ENCODE measurements around the gene LILRA1. TPM values are rescaled to one million over a fixed set of nuclear protein-coding genes. Genes with fewer than 3 reads are reported as not detected.

Gene LILRA1
- total and polyA plus RNA-seq, 2 experiments from 2014 or later, result not detected

DNA sequence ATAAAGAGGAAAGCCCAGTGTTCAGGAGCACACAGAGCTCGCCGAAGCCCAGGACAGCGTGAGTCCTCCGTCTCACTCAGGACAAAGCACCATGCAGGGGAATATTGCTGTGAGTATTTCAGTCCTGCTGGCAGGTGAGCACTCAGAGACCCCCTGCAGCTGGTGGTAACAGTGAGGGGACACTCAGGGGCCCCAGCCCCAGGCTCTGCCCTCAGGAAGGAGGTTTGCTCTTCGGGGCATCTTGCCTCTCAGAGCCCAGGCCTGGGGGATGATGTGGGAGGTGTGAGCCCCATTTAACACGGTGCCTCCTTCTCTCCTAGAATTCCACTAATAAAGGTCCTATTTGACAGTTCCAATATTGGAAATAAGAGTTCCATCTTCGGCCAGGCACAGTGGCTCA lies 14.8 kb downstream of the LILRA1 start:
- H3K4me3 ChIP-seq, result no peak overlapping the region
- H4K20me1 ChIP-seq (ENCODE audit: insufficient read depth), result no peaks in the 10 kb centered on the region
- no peak overlapping the region for H3K4me2 ChIP-seq (ENCODE audit: unreplicated experiment)
- WGBS, 2 experiments (ENCODE audit: low coverage in 1 of 2, low lambda C conversion rate in 2 of 2, missing lambda C conversion rate in 2 of 2), result 43 to 53% methylated on average over 7 of the region's 7 CpGs
- no peaks in the 10 kb centered on the region for H3K27me3 ChIP-seq (replicated peaks; ENCODE audit: insufficient read depth)
- no peak overlapping the region for H3K27ac ChIP-seq
- no peaks in the 10 kb centered on the region for H3K9me3 ChIP-seq (ENCODE audit: low read depth)
- H3K9ac ChIP-seq, result no peak overlapping the region
- in situ Hi-C loops (cut with MboI), result no loop called here
- no peaks in the 10 kb centered on the region for H3K9me2 ChIP-seq (ENCODE audit: insufficient read depth)
- no peaks in the 10 kb centered on the region for H3K79me2 ChIP-seq (ENCODE audit: insufficient read depth)
- no peaks in the 10 kb centered on the region for H3K4me1 ChIP-seq (ENCODE audit: insufficient read depth)
- H2AFZ ChIP-seq, result no peak overlapping the region
- no peaks in the 10 kb centered on the region for H3F3A ChIP-seq (ENCODE audit: insufficient read depth)
- TF ChIP-seq EZH2phosphoT487 (IDR thresholded peaks at IDR 0.05; ENCODE audit: insufficient read depth, low read depth) (no peak), EZH2 (IDR thresholded peaks at IDR 0.05; ENCODE audit: insufficient read depth, poor library complexity, severe bottlenecking) (no peak)
- DNase-seq, result no peak
- no peaks in the 10 kb centered on the region for H3K36me3 ChIP-seq (ENCODE audit: low read depth)

DNA sequence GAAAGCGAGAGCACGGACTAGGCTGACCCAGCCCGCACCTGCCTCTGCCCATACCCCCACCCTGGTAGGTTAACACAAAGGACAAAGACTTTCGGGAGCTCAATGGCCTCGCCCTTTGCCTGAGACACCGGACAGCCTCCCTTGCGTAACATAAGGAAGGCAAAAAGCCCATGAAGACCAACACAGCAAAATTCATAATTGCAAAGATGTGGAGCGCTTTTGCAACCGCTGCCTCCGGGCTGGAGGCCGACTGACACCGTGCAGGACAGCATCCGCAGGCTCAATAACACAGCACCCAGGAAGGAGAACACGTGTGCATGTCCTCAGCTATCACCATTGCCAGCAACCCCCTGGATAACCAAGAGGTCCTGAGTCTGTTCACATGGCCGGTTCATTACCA lies 15.4 kb downstream of the LILRA1 start:
- Histone ChIP-seq H3F3A (ENCODE audit: insufficient read depth) (no peaks in the 10 kb centered on the region), H3K27me3 (replicated peaks; ENCODE audit: insufficient read depth) (no peaks in the 10 kb centered on the region), H3K9ac (no peak overlapping the region), H3K9me2 (ENCODE audit: insufficient read depth) (no peaks in the 10 kb centered on the region), H2AFZ (no peak overlapping the region), H3K4me2 (ENCODE audit: unreplicated experiment) (no peak overlapping the region), H3K27ac (no peak overlapping the region), H3K4me1 (ENCODE audit: insufficient read depth) (no peaks in the 10 kb centered on the region), H3K36me3 (ENCODE audit: low read depth) (no peaks in the 10 kb centered on the region), H3K79me2 (ENCODE audit: insufficient read depth) (no peaks in the 10 kb centered on the region), H3K9me3 (ENCODE audit: low read depth) (no peaks in the 10 kb centered on the region), H4K20me1 (ENCODE audit: insufficient read depth) (no peaks in the 10 kb centered on the region), H3K4me3 (no peak overlapping the region)
- in situ Hi-C loops (cut with MboI), result no loop called here
- no peak for DNase-seq
- TF ChIP-seq EZH2phosphoT487 (IDR thresholded peaks at IDR 0.05; ENCODE audit: insufficient read depth, low read depth) (no peak), EZH2 (IDR thresholded peaks at IDR 0.05; ENCODE audit: insufficient read depth, poor library complexity, severe bottlenecking) (no peak)
- WGBS, 2 experiments (ENCODE audit: low coverage in 1 of 2, low lambda C conversion rate in 2 of 2, missing lambda C conversion rate in 2 of 2), result 48 to 56% methylated on average over 15 of the region's 15 CpGs

DNA sequence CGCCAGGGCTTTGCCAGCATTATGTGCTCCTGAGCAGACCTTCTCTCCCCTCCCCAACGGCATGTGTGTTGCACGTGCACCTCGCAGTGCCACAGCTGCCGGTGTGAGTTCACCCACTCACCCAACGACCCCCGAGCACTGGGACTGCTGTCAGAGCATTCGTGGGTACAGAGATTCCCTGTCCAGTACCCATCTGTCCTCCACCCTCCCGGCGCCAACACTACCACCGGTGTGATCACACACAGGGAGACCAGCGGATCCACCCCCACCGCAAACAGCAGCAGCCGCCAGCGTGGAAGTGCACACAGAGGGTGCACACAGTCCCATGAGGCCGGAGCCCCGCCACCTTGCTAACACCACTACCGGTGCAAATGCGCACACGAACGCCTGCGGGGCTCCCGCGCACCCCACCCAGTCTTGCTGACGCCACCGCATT lies 15.9 kb downstream of the LILRA1 start:
- H3F3A ChIP-seq (ENCODE audit: insufficient read depth), result no peaks in the 10 kb centered on the region
- H3K79me2 ChIP-seq (ENCODE audit: insufficient read depth), result no peaks in the 10 kb centered on the region
- WGBS, 2 experiments (ENCODE audit: low coverage in 1 of 2, low lambda C conversion rate in 2 of 2, missing lambda C conversion rate in 2 of 2), result 67 to 70% methylated on average over 21 of the region's 26 CpGs
- H3K9ac ChIP-seq, result no peak overlapping the region
- H3K27ac ChIP-seq, result no peak overlapping the region
- H3K9me3 ChIP-seq (ENCODE audit: low read depth), result no peaks in the 10 kb centered on the region
- TF ChIP-seq EZH2 (IDR thresholded peaks at IDR 0.05; ENCODE audit: insufficient read depth, poor library complexity, severe bottlenecking) (no peak), EZH2phosphoT487 (IDR thresholded peaks at IDR 0.05; ENCODE audit: insufficient read depth, low read depth) (no peak)
- H3K36me3 ChIP-seq (ENCODE audit: low read depth), result no peaks in the 10 kb centered on the region
- H3K4me2 ChIP-seq (ENCODE audit: unreplicated experiment), result no peak overlapping the region
- DNase-seq, result no peak
- H2AFZ ChIP-seq, result no peak overlapping the region
- H4K20me1 ChIP-seq (ENCODE audit: insufficient read depth), result no peaks in the 10 kb centered on the region
- H3K4me1 ChIP-seq (ENCODE audit: insufficient read depth), result no peaks in the 10 kb centered on the region
- no peaks in the 10 kb centered on the region for H3K9me2 ChIP-seq (ENCODE audit: insufficient read depth)
- in situ Hi-C loops (cut with MboI), result no loop called here
- H3K27me3 ChIP-seq (replicated peaks; ENCODE audit: insufficient read depth), result no peaks in the 10 kb centered on the region
- H3K4me3 ChIP-seq, result no peak overlapping the region

DNA sequence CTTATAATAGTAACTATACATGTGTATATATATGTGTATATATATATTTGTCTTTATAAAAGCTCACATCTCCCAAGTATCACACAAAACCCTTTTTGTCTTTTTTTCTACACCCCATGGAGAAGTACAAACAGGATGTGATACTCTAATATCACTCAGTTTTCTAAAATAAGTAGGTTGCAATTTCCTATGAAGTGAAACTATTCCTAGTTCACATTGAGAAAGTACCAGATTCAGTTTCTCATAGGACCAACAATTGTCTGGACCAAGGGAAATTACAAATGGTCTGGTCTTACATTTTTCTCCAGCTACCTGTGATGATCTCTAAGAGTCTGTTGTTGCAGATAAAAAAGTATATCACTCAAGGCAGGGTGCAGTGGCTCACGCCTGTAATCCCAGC lies 19.0 kb downstream of the LILRA1 start:
- WGBS, 2 experiments (ENCODE audit: low coverage in 1 of 2, low lambda C conversion rate in 2 of 2, missing lambda C conversion rate in 2 of 2), result 40 to 60% methylated on average over 1 of the region's 1 CpG
- no peaks in the 10 kb centered on the region for H3K27me3 ChIP-seq (replicated peaks; ENCODE audit: insufficient read depth)

DNA sequence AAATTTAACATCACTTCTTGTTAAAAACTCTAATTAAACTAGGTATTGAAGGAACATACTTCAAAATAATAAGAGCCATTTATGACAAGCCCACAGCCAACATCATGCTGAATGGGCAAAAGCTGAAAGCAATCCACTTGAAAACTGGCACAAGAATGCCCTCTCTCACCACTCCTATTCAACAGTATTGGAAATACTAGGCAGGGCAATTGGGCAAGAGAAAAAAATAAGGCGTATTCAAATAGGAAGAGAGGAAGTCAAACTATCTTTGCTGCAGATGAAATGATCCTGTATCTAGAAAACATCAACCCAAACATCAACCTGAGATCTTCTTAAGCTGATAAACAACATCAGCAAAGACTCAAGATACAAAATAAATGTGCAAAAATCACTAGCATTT lies 21.3 kb downstream of the LILRA1 start:
- H3K79me2 ChIP-seq (ENCODE audit: insufficient read depth), result no peaks in the 10 kb centered on the region
- DNase-seq, result no peak
- H3K4me1 ChIP-seq (ENCODE audit: insufficient read depth), result no peaks in the 10 kb centered on the region
- TF ChIP-seq EZH2phosphoT487 (IDR thresholded peaks at IDR 0.05; ENCODE audit: insufficient read depth, low read depth), result no peak
- TF ChIP-seq EZH2 (IDR thresholded peaks at IDR 0.05; ENCODE audit: insufficient read depth, poor library complexity, severe bottlenecking), result no peak
- no peak overlapping the region for H3K9ac ChIP-seq
- in situ Hi-C loops (cut with MboI), result no loop called here
- H3K27ac ChIP-seq, result no peak overlapping the region
- no peak overlapping the region for H3K4me3 ChIP-seq
- no peaks in the 10 kb centered on the region for H3K36me3 ChIP-seq (ENCODE audit: low read depth)
- H3K9me2 ChIP-seq (ENCODE audit: insufficient read depth), result no peaks in the 10 kb centered on the region
- no peaks in the 10 kb centered on the region for H3K27me3 ChIP-seq (replicated peaks; ENCODE audit: insufficient read depth)
- no peaks in the 10 kb centered on the region for H3F3A ChIP-seq (ENCODE audit: insufficient read depth)
- H3K4me2 ChIP-seq (ENCODE audit: unreplicated experiment), result no peak overlapping the region
- H4K20me1 ChIP-seq (ENCODE audit: insufficient read depth), result no peaks in the 10 kb centered on the region
- H2AFZ ChIP-seq, result no peak overlapping the region
- no peaks in the 10 kb centered on the region for H3K9me3 ChIP-seq (ENCODE audit: low read depth)
- WGBS, 2 experiments (ENCODE audit: low coverage in 1 of 2, low lambda C conversion rate in 2 of 2, missing lambda C conversion rate in 2 of 2), result 29 to 74% methylated on average over 1 of the region's 1 CpG

More for the DNA sequence above, 19.0 kb downstream of the LILRA1 start:
- H3K9me3 ChIP-seq (ENCODE audit: low read depth), result no peaks in the 10 kb centered on the region
- no peak overlapping the region for H3K4me3 ChIP-seq
- in situ Hi-C loops (cut with MboI), result no loop called here
- no peak overlapping the region for H2AFZ ChIP-seq
- H3F3A ChIP-seq (ENCODE audit: insufficient read depth), result no peaks in the 10 kb centered on the region
- no peaks in the 10 kb centered on the region for H3K4me1 ChIP-seq (ENCODE audit: insufficient read depth)
- no peak overlapping the region for H3K27ac ChIP-seq
- no peaks in the 10 kb centered on the region for H3K36me3 ChIP-seq (ENCODE audit: low read depth)
- no peaks in the 10 kb centered on the region for H3K79me2 ChIP-seq (ENCODE audit: insufficient read depth)
- TF ChIP-seq EZH2phosphoT487 (IDR thresholded peaks at IDR 0.05; ENCODE audit: insufficient read depth, low read depth) (no peak), EZH2 (IDR thresholded peaks at IDR 0.05; ENCODE audit: insufficient read depth, poor library complexity, severe bottlenecking) (no peak)
- H3K9ac ChIP-seq, result no peak overlapping the region
- no peak overlapping the region for H3K4me2 ChIP-seq (ENCODE audit: unreplicated experiment)
- no peaks in the 10 kb centered on the region for H4K20me1 ChIP-seq (ENCODE audit: insufficient read depth)
- no peak for DNase-seq
- H3K9me2 ChIP-seq (ENCODE audit: insufficient read depth), result no peaks in the 10 kb centered on the region

Measured in GM23248 (cell line).